ENCODE results near the gene PHLDA2.
A peak's percentile ranks its signal among the peaks of the same experiment; 100 is the strongest.

PHLDA2 gene

DNA sequence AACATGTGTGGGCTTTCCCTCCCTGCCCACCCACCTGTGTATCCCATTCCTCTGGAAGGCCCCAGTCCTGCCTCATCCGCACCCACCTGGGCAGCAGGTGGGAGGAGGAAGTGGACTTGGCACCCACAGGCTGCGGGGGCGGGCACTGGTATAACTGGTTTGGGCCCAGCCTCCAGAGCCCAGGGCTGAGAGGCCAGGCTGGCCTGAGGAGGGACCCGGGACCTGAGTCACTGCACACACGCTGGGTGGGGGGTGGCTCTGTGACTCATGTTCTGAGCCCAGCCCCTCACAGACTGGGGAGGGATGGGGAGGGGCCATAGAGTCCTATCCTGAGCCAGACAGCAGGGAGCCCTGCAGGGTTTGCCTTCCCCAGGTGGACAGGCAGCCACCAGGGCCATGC, 16.7 kb downstream of the PHLDA2 start (continued):
- TF ChIP-seq, protein P1, sequence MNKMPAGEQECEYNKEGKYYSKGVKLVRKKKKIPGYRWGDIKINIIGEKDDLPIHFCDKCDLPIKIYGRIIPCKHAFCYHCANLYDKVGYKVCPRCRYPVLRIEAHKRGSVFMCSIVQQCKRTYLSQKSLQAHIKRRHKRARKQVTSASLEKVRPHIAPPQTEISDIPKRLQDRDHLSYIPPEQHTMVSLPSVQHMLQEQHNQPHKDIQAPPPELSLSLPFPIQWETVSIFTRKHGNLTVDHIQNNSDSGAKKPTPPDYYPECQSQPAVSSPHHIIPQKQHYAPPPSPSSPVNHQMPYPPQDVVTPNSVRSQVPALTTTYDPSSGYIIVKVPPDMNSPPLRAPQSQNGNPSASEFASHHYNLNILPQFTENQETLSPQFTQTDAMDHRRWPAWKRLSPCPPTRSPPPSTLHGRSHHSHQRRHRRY (tag by site-specific recombination; IDR thresholded peaks at IDR 0.05), result no peak
- peak; percentile 92 for TF ChIP-seq ZFHX2 (tag by site-specific recombination; conservative IDR thresholded peaks at IDR 0.05)
- TF ChIP-seq ZNF157 (tag by site-specific recombination; IDR thresholded peaks at IDR 0.05), result no peak
- TF ChIP-seq TCF7L2 (IDR thresholded peaks at IDR 0.05; ENCODE audit: borderline replicate concordance, low read depth, low read length), result no peak
- no peak for TF ChIP-seq ZNF610 (tag by site-specific recombination; IDR thresholded peaks at IDR 0.05; ENCODE audit: borderline replicate concordance)
- TF ChIP-seq ZNF366 (tag by site-specific recombination; conservative IDR thresholded peaks at IDR 0.05), result no peak
- TF ChIP-seq ZNF266 (tag by site-specific recombination; IDR thresholded peaks at IDR 0.05; ENCODE audit: low read depth), result no peak
- no peak for TF ChIP-seq ZNF121 (tag by site-specific recombination; IDR thresholded peaks at IDR 0.05)
- TF ChIP-seq, protein P2, sequence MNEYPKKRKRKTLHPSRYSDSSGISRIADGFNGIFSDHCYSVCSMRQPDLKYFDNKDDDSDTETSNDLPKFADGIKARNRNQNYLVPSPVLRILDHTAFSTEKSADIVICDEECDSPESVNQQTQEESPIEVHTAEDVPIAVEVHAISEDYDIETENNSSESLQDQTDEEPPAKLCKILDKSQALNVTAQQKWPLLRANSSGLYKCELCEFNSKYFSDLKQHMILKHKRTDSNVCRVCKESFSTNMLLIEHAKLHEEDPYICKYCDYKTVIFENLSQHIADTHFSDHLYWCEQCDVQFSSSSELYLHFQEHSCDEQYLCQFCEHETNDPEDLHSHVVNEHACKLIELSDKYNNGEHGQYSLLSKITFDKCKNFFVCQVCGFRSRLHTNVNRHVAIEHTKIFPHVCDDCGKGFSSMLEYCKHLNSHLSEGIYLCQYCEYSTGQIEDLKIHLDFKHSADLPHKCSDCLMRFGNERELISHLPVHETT (tag by site-specific recombination; IDR thresholded peaks at IDR 0.05), result no peak
- TF ChIP-seq, protein P3, sequence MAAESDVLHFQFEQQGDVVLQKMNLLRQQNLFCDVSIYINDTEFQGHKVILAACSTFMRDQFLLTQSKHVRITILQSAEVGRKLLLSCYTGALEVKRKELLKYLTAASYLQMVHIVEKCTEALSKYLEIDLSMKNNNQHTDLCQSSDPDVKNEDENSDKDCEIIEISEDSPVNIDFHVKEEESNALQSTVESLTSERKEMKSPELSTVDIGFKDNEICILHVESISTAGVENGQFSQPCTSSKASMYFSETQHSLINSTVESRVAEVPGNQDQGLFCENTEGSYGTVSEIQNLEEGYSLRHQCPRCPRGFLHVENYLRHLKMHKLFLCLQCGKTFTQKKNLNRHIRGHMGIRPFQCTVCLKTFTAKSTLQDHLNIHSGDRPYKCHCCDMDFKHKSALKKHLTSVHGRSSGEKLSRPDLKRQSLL (tag by site-specific recombination; IDR thresholded peaks at IDR 0.05), result no peak
- no peak for TF ChIP-seq ZNF510 (tag by site-specific recombination; IDR thresholded peaks at IDR 0.05; ENCODE audit: insufficient replicate concordance)
- no peak for TF ChIP-seq ZIC2 (tag by site-specific recombination; IDR thresholded peaks at IDR 0.05)
- TF ChIP-seq, protein P4, sequence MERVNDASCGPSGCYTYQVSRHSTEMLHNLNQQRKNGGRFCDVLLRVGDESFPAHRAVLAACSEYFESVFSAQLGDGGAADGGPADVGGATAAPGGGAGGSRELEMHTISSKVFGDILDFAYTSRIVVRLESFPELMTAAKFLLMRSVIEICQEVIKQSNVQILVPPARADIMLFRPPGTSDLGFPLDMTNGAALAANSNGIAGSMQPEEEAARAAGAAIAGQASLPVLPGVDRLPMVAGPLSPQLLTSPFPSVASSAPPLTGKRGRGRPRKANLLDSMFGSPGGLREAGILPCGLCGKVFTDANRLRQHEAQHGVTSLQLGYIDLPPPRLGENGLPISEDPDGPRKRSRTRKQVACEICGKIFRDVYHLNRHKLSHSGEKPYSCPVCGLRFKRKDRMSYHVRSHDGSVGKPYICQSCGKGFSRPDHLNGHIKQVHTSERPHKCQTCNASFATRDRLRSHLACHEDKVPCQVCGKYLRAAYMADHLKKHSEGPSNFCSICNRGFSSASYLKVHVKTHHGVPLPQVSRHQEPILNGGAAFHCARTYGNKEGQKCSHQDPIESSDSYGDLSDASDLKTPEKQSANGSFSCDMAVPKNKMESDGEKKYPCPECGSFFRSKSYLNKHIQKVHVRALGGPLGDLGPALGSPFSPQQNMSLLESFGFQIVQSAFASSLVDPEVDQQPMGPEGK (tag by site-specific recombination; IDR thresholded peaks at IDR 0.05), result peak; percentile 62; the same call in 1 of the 2 replicates
- TF ChIP-seq ZNF843 (tag by site-specific recombination; IDR thresholded peaks at IDR 0.05), result no peak
- no peak for TF ChIP-seq ZNF391 (tag by site-specific recombination; IDR thresholded peaks at IDR 0.05; ENCODE audit: borderline replicate concordance, low read depth)
- no peak for TF ChIP-seq YY2 (tag by site-specific recombination; IDR thresholded peaks at IDR 0.05)
- TF ChIP-seq, protein P5, sequence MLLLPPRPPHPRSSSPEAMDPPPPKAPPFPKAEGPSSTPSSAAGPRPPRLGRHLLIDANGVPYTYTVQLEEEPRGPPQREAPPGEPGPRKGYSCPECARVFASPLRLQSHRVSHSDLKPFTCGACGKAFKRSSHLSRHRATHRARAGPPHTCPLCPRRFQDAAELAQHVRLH (tag by site-specific recombination; IDR thresholded peaks at IDR 0.05), result no peak
- no peak for TF ChIP-seq ZNF48 (tag by site-specific recombination; IDR thresholded peaks at IDR 0.05)
- TF ChIP-seq ZNF211 (tag by site-specific recombination; IDR thresholded peaks at IDR 0.05; ENCODE audit: low read depth), result no peak
- TF ChIP-seq SCRT2 (tag by site-specific recombination; IDR thresholded peaks at IDR 0.05), result no peak
- TF ChIP-seq ZNF16 (tag by site-specific recombination; IDR thresholded peaks at IDR 0.05; ENCODE audit: low read depth), result no peak
- TF ChIP-seq SP7 (tag by site-specific recombination; IDR thresholded peaks at IDR 0.05), result 0 out of 2 replicates have a peak, but pooled peaks have one; percentile 13
- TF ChIP-seq ZNF600 (tag by site-specific recombination; IDR thresholded peaks at IDR 0.05), result no peak
- TF ChIP-seq ZXDB (tag by site-specific recombination; IDR thresholded peaks at IDR 0.05), result no peak
- no peak for TF ChIP-seq OSR2 (tag by site-specific recombination; IDR thresholded peaks at IDR 0.05)
- no peak for TF ChIP-seq ZNF335 (tag by site-specific recombination; conservative IDR thresholded peaks at IDR 0.05)
- TF ChIP-seq ZBTB17 (tag by site-specific recombination; IDR thresholded peaks at IDR 0.05), result no peak
- no peak for TF ChIP-seq ZNF341 (tag by site-specific recombination; IDR thresholded peaks at IDR 0.05; ENCODE audit: low read depth)
- TF ChIP-seq ZNF837 (tag by site-specific recombination; IDR thresholded peaks at IDR 0.05), result no peak
- no peak for TF ChIP-seq ZNF239 (tag by site-specific recombination; IDR thresholded peaks at IDR 0.05)
- no peak for TF ChIP-seq ZBTB8A (tag by site-specific recombination; IDR thresholded peaks at IDR 0.05)
- no peak for TF ChIP-seq ZNF10 (tag by site-specific recombination; IDR thresholded peaks at IDR 0.05)
- no peak for TF ChIP-seq BCL11B (tag by site-specific recombination; IDR thresholded peaks at IDR 0.05; ENCODE audit: low read depth)
- no peak for TF ChIP-seq ZNF555 (tag by site-specific recombination; conservative IDR thresholded peaks at IDR 0.05)
- TF ChIP-seq, protein P6, sequence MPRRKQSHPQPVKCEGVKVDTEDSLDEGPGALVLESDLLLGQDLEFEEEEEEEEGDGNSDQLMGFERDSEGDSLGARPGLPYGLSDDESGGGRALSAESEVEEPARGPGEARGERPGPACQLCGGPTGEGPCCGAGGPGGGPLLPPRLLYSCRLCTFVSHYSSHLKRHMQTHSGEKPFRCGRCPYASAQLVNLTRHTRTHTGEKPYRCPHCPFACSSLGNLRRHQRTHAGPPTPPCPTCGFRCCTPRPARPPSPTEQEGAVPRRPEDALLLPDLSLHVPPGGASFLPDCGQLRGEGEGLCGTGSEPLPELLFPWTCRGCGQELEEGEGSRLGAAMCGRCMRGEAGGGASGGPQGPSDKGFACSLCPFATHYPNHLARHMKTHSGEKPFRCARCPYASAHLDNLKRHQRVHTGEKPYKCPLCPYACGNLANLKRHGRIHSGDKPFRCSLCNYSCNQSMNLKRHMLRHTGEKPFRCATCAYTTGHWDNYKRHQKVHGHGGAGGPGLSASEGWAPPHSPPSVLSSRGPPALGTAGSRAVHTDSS (tag by site-specific recombination; IDR thresholded peaks at IDR 0.05), result no peak
